Hepatocyte (in vitro differentiated cells): ENCODE data around the gene PKN1. TPM values are rescaled to one million over a fixed set of nuclear protein-coding genes. Genes with fewer than 3 reads are reported as not detected.

Experiments used
- DNase-seq: peaks from one replicate; pipeline ENCODE4 v3.0.0-alpha.2; 2016; ENCODE audit warnings: low spot score
- H2AFZ ChIP-seq: fragments of 200-600 bp; sonication (generic); 2 replicates; pipeline ENCODE4 v1.6.0; 2016; ENCODE audit warnings: antibody characterized with exemption, mild to moderate bottlenecking
- H3K27ac ChIP-seq: fragments of 200-600 bp; sonication (generic); 2 replicates; pipeline ENCODE4 v1.5.1; 2016; ENCODE audit warnings: mild to moderate bottlenecking
- H3K27me3 ChIP-seq: fragments of 200-600 bp; sonication (generic); 2 replicates; pipeline ENCODE4 v1.6.1; 2016
- H3K36me3 ChIP-seq: fragments of 200-600 bp; sonication (generic); replicated peaks from 2 replicates; pipeline ENCODE4 v1.5.1; 2016; ENCODE audit warnings: low read depth; ENCODE audit not compliant: insufficient read depth
- H3K4me1 ChIP-seq: fragments of 200-600 bp; sonication (generic); 2 replicates; pipeline ENCODE4 v1.5.1; 2016; ENCODE audit warnings: mild to moderate bottlenecking, moderate library complexity; ENCODE audit not compliant: insufficient read depth
- H3K4me2 ChIP-seq: fragments of 200-600 bp; sonication (generic); 2 replicates; pipeline ENCODE4 v1.6.0; 2016
- H3K4me3 ChIP-seq: fragments of 200-600 bp; sonication (generic); 2 replicates; pipeline ENCODE4 v1.5.1; 2016; ENCODE audit warnings: mild to moderate bottlenecking
- H3K79me2 ChIP-seq: fragments of 200-600 bp; sonication (generic); 2 replicates; pipeline ENCODE4 v1.6.0; 2017; ENCODE audit warnings: mild to moderate bottlenecking
- H3K9me2 ChIP-seq: fragments of 200-600 bp; sonication (generic); replicated peaks from 2 replicates; pipeline ENCODE4 v1.6.0; 2017; ENCODE audit warnings: mild to moderate bottlenecking; ENCODE audit not compliant: insufficient read depth
- H3K9me3 ChIP-seq: fragments of 200-600 bp; sonication (generic); 2 replicates; pipeline ENCODE4 v1.5.1; 2016; ENCODE audit warnings: low read depth, mild to moderate bottlenecking
- H4K20me1 ChIP-seq: fragments of 200-600 bp; sonication (generic); 2 replicates; pipeline ENCODE4 v1.6.0; 2016; ENCODE audit warnings: mild to moderate bottlenecking; ENCODE audit not compliant: insufficient read depth, poor library complexity, severe bottlenecking
- EZH2 ChIP-seq: fragments of 200-600 bp; sonication (generic); IDR thresholded peaks from 2 replicates; pipeline ENCODE4 v1.6.1; 2016; ENCODE audit warnings: antibody characterized with exemption, mild to moderate bottlenecking, borderline replicate concordance
- EZH2phosphoT487 ChIP-seq: fragments of 200-600 bp; sonication (generic); IDR thresholded peaks from one replicate; pipeline ENCODE4 v1.6.1; 2018; ENCODE audit warnings: antibody characterized with exemption, mild to moderate bottlenecking, low read depth, moderate library complexity; ENCODE audit not compliant: unreplicated experiment, severe bottlenecking
- WGBS: methylation state at CpG from one replicate; pipeline ENCODE4 v1.1.6; 2016; ENCODE audit warnings: low lambda C conversion rate; ENCODE audit errors: missing lambda C conversion rate; 5-methylcytosine and 5-hydroxymethylcytosine counted together
- polyA plus RNA-seq: library from polyadenylated mRNA; unstranded; fragments of >200 nt; fragmentation: Nextera tagmentation; extraction: Ambion mirVana; gene quantifications from 2 replicates; pipeline ENCODE4 v1.2.1, GENCODE V29; 2016
- total RNA-seq: library from RNA; depleted of rRNA; stranded (reverse); fragments of >200 nt; gene quantifications from 2 replicates; pipeline ENCODE4 v1.2.3, GENCODE V29; 2014
- TF ChIP-seq, protein P1 (sequence below): fragments of 200-600 bp; sonication (generic); IDR thresholded peaks from 2 replicates; pipeline ENCODE4 v1.5.1; 2016; ENCODE audit warnings: antibody characterized with exemption, mild to moderate bottlenecking; ENCODE audit not compliant: poor library complexity

PKN1 gene
- total and polyA plus RNA-seq, 2 experiments from 2014 or later = 57.4 to 83.3 TPM

DNA sequence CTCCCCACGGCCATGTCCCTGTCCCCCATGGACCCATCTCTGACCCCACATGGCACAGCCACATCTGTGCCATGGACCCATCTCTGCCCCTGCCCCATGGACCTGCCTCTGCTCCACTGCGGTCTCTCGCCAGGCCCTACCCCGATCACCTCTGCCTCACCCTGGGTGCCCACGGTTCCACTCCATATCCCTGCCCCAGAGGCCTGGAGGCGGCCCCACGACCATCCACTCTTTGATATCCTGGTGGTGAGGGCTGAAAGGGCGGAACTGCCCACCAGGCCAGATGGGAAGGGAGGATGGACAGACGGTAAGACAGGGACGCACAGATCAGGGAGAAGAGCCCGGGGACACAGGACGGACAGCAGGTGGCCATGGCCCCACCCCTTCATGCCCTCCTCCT lies 41.7 kb downstream of the PKN1 start:
- H3K27ac ChIP-seq = peak overlapping the region; percentile 73
- H3K9me3 ChIP-seq = no peaks in the 10 kb centered on the region
- TF ChIP-seq EZH2phosphoT487 (no peak), EZH2 (no peak)
- TF ChIP-seq, protein P1, sequence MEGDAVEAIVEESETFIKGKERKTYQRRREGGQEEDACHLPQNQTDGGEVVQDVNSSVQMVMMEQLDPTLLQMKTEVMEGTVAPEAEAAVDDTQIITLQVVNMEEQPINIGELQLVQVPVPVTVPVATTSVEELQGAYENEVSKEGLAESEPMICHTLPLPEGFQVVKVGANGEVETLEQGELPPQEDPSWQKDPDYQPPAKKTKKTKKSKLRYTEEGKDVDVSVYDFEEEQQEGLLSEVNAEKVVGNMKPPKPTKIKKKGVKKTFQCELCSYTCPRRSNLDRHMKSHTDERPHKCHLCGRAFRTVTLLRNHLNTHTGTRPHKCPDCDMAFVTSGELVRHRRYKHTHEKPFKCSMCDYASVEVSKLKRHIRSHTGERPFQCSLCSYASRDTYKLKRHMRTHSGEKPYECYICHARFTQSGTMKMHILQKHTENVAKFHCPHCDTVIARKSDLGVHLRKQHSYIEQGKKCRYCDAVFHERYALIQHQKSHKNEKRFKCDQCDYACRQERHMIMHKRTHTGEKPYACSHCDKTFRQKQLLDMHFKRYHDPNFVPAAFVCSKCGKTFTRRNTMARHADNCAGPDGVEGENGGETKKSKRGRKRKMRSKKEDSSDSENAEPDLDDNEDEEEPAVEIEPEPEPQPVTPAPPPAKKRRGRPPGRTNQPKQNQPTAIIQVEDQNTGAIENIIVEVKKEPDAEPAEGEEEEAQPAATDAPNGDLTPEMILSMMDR = no peak
- H3K79me2 ChIP-seq = no peaks in the 10 kb centered on the region
- H3K27me3 ChIP-seq = no peaks in the 10 kb centered on the region
- peak overlapping the region; percentile 70 for H3K4me2 ChIP-seq
- H3K4me1 ChIP-seq = peaks cover 37% of the 10 kb centered on the region
- 86% methylated on average over 11 of the region's 12 CpGs for WGBS
- H3K36me3 ChIP-seq = peaks cover 4% of the 10 kb centered on the region
- no peak overlapping the region for H3K4me3 ChIP-seq
- no peak for DNase-seq
- H2AFZ ChIP-seq = no peak overlapping the region
- no peaks in the 10 kb centered on the region for H3K9me2 ChIP-seq
- no peaks in the 10 kb centered on the region for H4K20me1 ChIP-seq

DNA sequence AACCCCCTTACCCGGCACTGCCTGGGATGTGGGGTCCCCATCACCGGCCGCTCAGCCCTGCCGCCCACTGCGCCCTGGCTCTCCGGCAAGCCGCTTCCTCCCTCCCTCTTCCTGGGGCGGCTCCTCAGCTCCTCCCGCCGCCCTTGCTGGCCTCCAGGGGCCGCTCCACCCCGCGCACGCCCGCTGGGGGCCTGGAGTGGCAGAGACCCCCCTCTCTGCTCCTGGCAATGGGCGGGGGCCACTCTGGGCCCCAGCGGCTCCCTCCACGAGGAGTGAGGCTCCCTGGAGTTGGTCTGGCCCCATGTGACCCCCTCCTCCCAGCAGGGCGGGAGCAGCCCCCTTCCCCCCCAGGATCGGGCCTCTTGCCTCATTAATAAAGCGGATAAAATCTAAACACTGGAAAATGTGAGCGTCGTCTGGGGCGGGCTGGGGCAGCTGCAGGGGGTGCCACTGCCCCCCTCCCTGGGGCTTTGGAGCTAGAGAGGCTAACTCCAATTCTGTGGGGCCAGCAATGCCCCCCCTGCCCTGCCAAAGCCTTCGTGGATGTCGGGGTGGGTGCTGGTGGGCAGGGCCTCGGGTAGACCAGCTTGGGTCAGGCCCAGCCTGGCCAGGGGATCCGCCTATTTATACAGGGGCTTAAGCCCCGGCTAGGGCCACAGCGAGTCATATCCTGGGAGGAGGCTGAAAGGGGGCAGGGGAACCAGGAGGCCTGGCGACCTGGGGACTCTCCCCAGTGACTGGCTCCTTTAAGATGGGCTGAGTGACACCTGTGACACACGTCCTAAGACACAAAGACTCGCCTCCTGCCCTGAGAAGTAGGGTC lies 42.4 kb downstream of the PKN1 start, which contains the start of gene PTGER1:
TSS of gene PTGER1 (minus strand) at position 104 of the 823 bp plus-strand sequence. CDS start 1,034 bp downstream, outside the sequence.
- Histone ChIP-seq H3K9me3 (no peaks in the 10 kb centered on the region), H3K79me2 (no peaks in the 10 kb centered on the region), H3K27ac (peak within 1 kb of the TSS; percentile 73), H4K20me1 (no peaks in the 10 kb centered on the region), H3K9me2 (no peaks in the 10 kb centered on the region), H3K36me3 (peaks cover 4% of the 10 kb centered on the region), H3K4me1 (peaks cover 37% of the 10 kb centered on the region), H3K4me2 (peak within 1 kb of the TSS; percentile 70), H3K27me3 (no peaks in the 10 kb centered on the region), H2AFZ (no peak within 1 kb of the TSS), H3K4me3 (no peak within 1 kb of the TSS)
- DNase-seq = peak; percentile 74
- WGBS = 20% methylated on average over 25 of the region's 33 CpGs
- no peak for TF ChIP-seq EZH2phosphoT487
- TF ChIP-seq, protein P1 = peak; percentile 42

DNA sequence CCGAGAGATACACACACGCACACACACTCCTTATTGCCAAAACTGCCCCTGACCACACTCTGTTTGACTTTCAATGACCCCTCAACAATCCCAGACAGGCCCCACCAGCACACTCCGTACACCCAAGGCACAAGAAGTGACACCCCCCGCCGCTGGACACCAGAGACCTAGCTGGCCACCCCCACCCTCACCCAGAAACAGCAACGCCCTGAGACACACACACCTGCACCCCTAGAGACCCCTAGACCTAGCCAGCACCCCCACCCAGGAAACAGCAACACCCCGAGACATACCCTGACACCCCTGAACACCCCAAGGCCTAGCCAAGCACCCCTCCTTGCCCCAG lies 43.2 kb downstream of the PKN1 start:
- Histone ChIP-seq H2AFZ (no peak overlapping the region), H3K4me1 (peaks cover 37% of the 10 kb centered on the region), H3K4me3 (no peak overlapping the region), H3K9me3 (no peaks in the 10 kb centered on the region), H4K20me1 (no peaks in the 10 kb centered on the region), H3K9me2 (no peaks in the 10 kb centered on the region), H3K27ac (peak overlapping the region; percentile 82), H3K4me2 (peak overlapping the region; percentile 48), H3K36me3 (peaks cover 4% of the 10 kb centered on the region), H3K79me2 (no peaks in the 10 kb centered on the region), H3K27me3 (no peaks in the 10 kb centered on the region)
- TF ChIP-seq EZH2 = no peak
- 96% methylated on average over 7 of the region's 7 CpGs for WGBS
- no peak for DNase-seq

DNA sequence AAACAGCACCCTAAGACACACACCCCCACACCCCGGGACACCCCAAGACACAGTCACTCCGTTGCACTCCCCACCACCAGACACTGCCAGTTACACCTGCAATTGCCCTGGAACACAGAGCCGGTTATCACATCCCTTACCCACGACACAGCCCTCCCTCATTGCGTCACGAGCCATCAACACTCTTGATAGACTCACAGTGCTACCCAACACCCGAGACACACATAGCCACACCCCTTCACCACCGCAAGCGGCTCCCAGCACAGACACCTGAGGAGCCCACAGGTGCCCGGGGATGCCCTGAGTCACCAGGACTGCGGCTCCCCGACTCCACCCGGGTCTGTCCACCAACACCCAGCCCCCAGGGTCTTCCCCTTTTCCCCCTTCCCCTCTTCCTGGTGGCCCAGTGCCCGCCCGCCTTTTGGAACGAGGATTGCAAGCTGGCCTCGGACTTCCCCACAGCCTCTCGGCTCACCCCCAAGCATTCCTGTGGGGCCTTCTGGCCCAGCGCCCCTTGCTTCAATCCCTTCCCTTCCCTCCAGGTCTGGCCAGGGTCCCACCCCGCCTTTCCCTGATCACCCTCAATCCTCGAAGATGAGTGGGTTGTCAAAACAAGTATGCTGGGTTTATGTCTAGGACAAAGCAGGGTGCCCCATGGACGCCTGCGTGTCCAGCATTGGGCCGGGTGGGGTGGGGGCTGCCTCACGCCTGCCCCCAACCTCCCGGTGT lies 43.7 kb downstream of the PKN1 start:
- peaks cover 36% of the 10 kb centered on the region for H3K4me1 ChIP-seq
- peaks cover 4% of the 10 kb centered on the region for H3K36me3 ChIP-seq
- peak overlapping the region; percentile 48 for H3K4me2 ChIP-seq
- H3K27ac ChIP-seq = peak overlapping the region; percentile 82
- H4K20me1 ChIP-seq = no peaks in the 10 kb centered on the region
- no peaks in the 10 kb centered on the region for H3K9me2 ChIP-seq
- H3K27me3 ChIP-seq = no peaks in the 10 kb centered on the region
- no peak overlapping the region for H2AFZ ChIP-seq
- no peak overlapping the region for H3K4me3 ChIP-seq
- 75% methylated on average over 22 of the region's 26 CpGs for WGBS
- H3K79me2 ChIP-seq = no peaks in the 10 kb centered on the region
- TF ChIP-seq, protein P1 = no peak
- TF ChIP-seq EZH2phosphoT487 (no peak), EZH2 (no peak)
- no peaks in the 10 kb centered on the region for H3K9me3 ChIP-seq
- DNase-seq = peak; percentile 66
